Osteoblast (primary cell): Measurements from ENCODE around the gene PER2. TPM values are rescaled to one million over a fixed set of nuclear protein-coding genes. Genes with fewer than 3 reads are reported as not detected.

ENCODE experiments used
- DNase-seq: peaks from one replicate; pipeline ENCODE4 v3.0.0; 2011; ENCODE audit warnings: low spot score, mixed read lengths; ENCODE audit not compliant: insufficient read length; ENCODE audit errors: missing footprints
- H2AFZ ChIP-seq: 2 replicates; pipeline ENCODE4 v1.6.0; 2011; ENCODE audit warnings: mild to moderate bottlenecking, low read length
- H3K27ac ChIP-seq: 2 replicates; pipeline ENCODE4 v1.5.1; 2011; ENCODE audit warnings: mild to moderate bottlenecking, low read depth, low read length, moderate library complexity
- H3K27me3 ChIP-seq: 2 replicates; pipeline ENCODE4 v1.6.0; 2012; ENCODE audit warnings: mild to moderate bottlenecking, control low read depth, inconsistent platforms, low read length, moderate library complexity; ENCODE audit not compliant: insufficient read depth
- H3K36me3 ChIP-seq: 2 replicates; pipeline ENCODE4 v1.5.1; 2011; ENCODE audit warnings: mild to moderate bottlenecking, low read length, control low read depth, moderate library complexity; ENCODE audit not compliant: insufficient read depth
- H3K4me1 ChIP-seq: 2 replicates; pipeline ENCODE4 v1.5.1; 2011; ENCODE audit warnings: mild to moderate bottlenecking, low read length, control low read depth, moderate library complexity; ENCODE audit not compliant: insufficient read depth
- H3K4me2 ChIP-seq: 2 replicates; pipeline ENCODE4 v1.6.0; 2011; ENCODE audit warnings: mild to moderate bottlenecking, low read length; ENCODE audit not compliant: insufficient read depth
- H3K4me3 ChIP-seq: fragments of 200-600 bp; sonication (generic); 3 replicates; pipeline ENCODE4 v1.5.1; 2012; ENCODE audit warnings: mild to moderate bottlenecking, low read length, inconsistent platforms; ENCODE audit not compliant: insufficient read depth
- H3K79me2 ChIP-seq: 2 replicates; pipeline ENCODE4 v1.6.0; 2012; ENCODE audit warnings: mild to moderate bottlenecking, low read length, control low read depth, inconsistent platforms; ENCODE audit not compliant: insufficient read depth
- H3K9me3 ChIP-seq: 2 replicates; pipeline ENCODE4 v1.5.1; 2011; ENCODE audit warnings: low read depth, low read length, control low read depth
- H4K20me1 ChIP-seq: 2 replicates; pipeline ENCODE4 v1.6.0; 2012; ENCODE audit warnings: mild to moderate bottlenecking, low read length, control low read depth; ENCODE audit not compliant: insufficient read depth
- CTCF ChIP-seq: IDR thresholded peaks from 2 replicates; pipeline ENCODE4 v1.5.1; 2011; ENCODE audit warnings: mild to moderate bottlenecking, low read depth, low read length, moderate library complexity; ENCODE audit errors: extremely low read depth
- total RNA-seq: library from RNA; depleted of rRNA; stranded (reverse); fragments of >200 nt; gene quantifications from 2 replicates; pipeline ENCODE4 v1.2.3, GENCODE V29; 2012

PER2 gene
- total RNA-seq, 1 donor, result 9.4 TPM

- Histone ChIP-seq H4K20me1 (no peaks in the 10 kb centered on the region), H3K79me2 (no peaks in the 10 kb centered on the region), H3K9me3 (no peaks in the 10 kb centered on the region), H3K36me3 (no peaks in the 10 kb centered on the region), H3K4me3 (no peak overlapping the region), H3K27ac (no peak overlapping the region), H3K4me1 (peaks cover 2% of the 10 kb centered on the region), H3K4me2 (no peak overlapping the region), H3K27me3 (peaks cover 14% of the 10 kb centered on the region), H2AFZ (no peak overlapping the region)
- no peak for TF ChIP-seq CTCF
- no peak for DNase-seq
These were observed 71.7 kb downstream of the PER2 start for GRCh38 chr2:238216651-238217184.

- Histone ChIP-seq H3K79me2 (peaks cover 14% of the 10 kb centered on the region), H2AFZ (no peak overlapping the region), H3K9me3 (no peaks in the 10 kb centered on the region), H3K36me3 (no peaks in the 10 kb centered on the region), H3K4me1 (peaks cover 8% of the 10 kb centered on the region), H3K4me2 (no peak overlapping the region), H3K27ac (no peak overlapping the region), H3K4me3 (no peak overlapping the region), H4K20me1 (peaks cover 8% of the 10 kb centered on the region), H3K27me3 (peaks cover 52% of the 10 kb centered on the region)
- DNase-seq, result no peak
- no peak for TF ChIP-seq CTCF
These were observed 81.4 kb downstream of the PER2 start for GRCh38 chr2:238207006-238207405.

- H3K27me3 ChIP-seq, result peaks cover 32% of the 10 kb centered on the region
- peak overlapping the region; percentile 100 for H2AFZ ChIP-seq
- peak overlapping the region; percentile 85 for H3K4me3 ChIP-seq
- no peak for TF ChIP-seq CTCF
- H3K27ac ChIP-seq, result peak overlapping the region; percentile 62
- peak overlapping the region; percentile 85 for H3K4me2 ChIP-seq
- peaks cover 43% of the 10 kb centered on the region for H3K79me2 ChIP-seq
- no peak for DNase-seq
- H3K9me3 ChIP-seq, result no peaks in the 10 kb centered on the region
- H4K20me1 ChIP-seq, result peaks cover 33% of the 10 kb centered on the region
- H3K36me3 ChIP-seq, result no peaks in the 10 kb centered on the region
- H3K4me1 ChIP-seq, result peaks cover 20% of the 10 kb centered on the region
These were observed 84.3 kb downstream of the PER2 start for GRCh38 chr2:238203973-238204683.
